ENCODE data around the gene CNTNAP2. TPM values are rescaled to one million over a fixed set of nuclear protein-coding genes. Genes with fewer than 3 reads are reported as not detected.

Gene CNTNAP2
- total and polyA plus RNA-seq, 8 donors = 0.19 to 18.2 (median 0.56) TPM

DNA sequence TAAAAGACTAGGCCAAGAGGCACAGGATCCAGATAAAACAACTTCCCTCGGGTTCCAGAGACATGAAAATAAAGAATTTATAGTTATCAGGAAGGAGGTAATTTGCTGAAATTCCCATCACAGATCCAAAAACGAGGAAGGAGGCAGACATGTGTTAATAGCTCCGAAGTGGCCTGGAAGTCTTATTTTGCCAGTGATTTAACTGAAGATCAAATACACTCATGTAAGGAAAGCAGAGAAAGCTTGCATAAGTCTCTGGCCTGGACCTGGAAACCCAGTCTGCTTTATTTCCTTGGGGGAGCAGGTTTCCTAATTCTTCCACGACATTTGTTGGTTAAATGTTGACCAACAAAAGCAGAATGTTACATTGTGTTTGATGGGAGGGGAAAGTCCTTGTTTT, 1975.3 kb downstream of the CNTNAP2 start:
- DNase-seq = no peak
- 62 to 78% (median 71%) methylated on average over 4 of the region's 4 CpGs for WGBS, 5 donors
- Histone ChIP-seq H3K4me3 (no peak overlapping the region), H3K27me3 (no peaks in the 10 kb centered on the region), H3K4me1 (no peaks in the 10 kb centered on the region), H3K36me3 (no peaks in the 10 kb centered on the region), H3K27ac (no peak overlapping the region), H3K9me3 (peaks cover 0 to 5% (median 0%) of the 10 kb centered on the region in 4 donors)
- TF ChIP-seq POLR2AphosphoS5 (IDR thresholded peaks at IDR 0.05) (no peak), EP300 (IDR thresholded peaks at IDR 0.05) (no peak), POLR2A (IDR thresholded peaks at IDR 0.05) (no peak)
- TF ChIP-seq, protein P1, sequence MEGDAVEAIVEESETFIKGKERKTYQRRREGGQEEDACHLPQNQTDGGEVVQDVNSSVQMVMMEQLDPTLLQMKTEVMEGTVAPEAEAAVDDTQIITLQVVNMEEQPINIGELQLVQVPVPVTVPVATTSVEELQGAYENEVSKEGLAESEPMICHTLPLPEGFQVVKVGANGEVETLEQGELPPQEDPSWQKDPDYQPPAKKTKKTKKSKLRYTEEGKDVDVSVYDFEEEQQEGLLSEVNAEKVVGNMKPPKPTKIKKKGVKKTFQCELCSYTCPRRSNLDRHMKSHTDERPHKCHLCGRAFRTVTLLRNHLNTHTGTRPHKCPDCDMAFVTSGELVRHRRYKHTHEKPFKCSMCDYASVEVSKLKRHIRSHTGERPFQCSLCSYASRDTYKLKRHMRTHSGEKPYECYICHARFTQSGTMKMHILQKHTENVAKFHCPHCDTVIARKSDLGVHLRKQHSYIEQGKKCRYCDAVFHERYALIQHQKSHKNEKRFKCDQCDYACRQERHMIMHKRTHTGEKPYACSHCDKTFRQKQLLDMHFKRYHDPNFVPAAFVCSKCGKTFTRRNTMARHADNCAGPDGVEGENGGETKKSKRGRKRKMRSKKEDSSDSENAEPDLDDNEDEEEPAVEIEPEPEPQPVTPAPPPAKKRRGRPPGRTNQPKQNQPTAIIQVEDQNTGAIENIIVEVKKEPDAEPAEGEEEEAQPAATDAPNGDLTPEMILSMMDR (IDR thresholded peaks at IDR 0.05) = no peak
- intact Hi-C loops (cut with DNase I; ENCODE audit: low total_unique reads) = no loop called here

DNA sequence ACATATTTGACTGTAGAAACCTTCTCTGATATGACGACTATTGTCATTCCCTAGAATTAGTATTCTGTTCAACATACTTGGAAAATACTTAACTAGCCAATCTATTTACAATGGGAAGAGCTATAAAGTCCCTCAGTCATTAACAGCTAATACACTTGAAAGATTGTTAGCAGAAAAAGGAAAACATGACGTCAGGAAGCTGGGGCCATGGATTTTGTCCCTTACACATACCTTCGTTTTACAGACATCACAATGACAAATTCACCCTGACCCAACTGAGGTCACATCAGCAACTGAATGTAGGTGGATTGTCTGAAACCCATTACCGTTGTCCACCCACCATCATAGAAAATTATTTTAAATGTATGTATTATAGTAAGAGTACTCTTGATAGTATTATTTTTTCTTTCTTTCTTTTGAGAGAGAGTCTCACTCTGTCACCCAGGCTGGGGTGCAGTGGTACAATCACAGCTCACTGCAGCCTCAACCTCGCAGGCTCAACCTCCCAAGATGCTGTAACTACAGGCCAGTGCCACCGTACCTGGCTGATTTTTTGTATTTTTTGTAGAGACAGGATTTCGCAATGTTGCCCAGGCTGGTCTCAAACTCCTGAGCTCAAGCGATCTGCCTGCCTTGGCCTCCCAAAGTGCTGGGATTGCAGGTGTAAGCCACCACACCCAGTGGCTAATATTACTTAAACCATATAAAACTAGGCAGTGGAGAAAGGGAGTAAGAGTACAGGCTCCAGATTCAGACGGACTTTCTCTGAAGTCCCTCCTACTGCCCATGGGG, 1977.0 kb downstream of the CNTNAP2 start:
- intact Hi-C loops (cut with DNase I; ENCODE audit: low total_unique reads) = no loop called here
- Histone ChIP-seq H3K27ac (no peak overlapping the region), H3K36me3 (no peaks in the 10 kb centered on the region), H3K27me3 (no peaks in the 10 kb centered on the region), H3K4me1 (no peaks in the 10 kb centered on the region), H3K4me3 (no peak overlapping the region), H3K9me3 (peaks cover 0 to 4% (median 0%) of the 10 kb centered on the region in 4 donors)
- TF ChIP-seq, protein P1 (IDR thresholded peaks at IDR 0.05) = no peak
- TF ChIP-seq POLR2AphosphoS5 (IDR thresholded peaks at IDR 0.05) = no peak
- TF ChIP-seq EP300 (IDR thresholded peaks at IDR 0.05) = no peak
- no peak for TF ChIP-seq POLR2A (IDR thresholded peaks at IDR 0.05)
- no peak for DNase-seq
- 74 to 80% (median 78%) methylated on average over 9 of the region's 9 CpGs for WGBS, 5 donors

DNA sequence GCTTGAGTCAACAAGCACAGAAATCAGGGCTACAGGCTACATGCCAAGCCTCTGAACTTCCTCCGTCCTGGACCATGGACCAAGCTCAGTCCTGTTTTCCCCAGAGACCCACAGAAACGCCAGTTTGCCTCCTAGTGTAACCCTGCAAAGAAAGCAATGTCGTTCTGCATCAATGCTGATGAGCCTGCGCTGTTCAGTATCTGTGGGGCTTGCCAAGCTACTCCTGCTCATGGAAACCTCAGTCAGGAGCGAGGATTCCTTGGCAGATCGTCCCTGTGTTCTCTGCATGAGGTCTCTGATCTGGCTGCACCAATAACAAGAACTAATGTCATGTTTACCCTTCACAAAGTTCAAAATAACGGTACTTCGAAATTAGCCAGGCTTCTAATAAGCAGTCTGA, 1978.5 kb downstream of the CNTNAP2 start:
- Histone ChIP-seq H3K36me3 (no peaks in the 10 kb centered on the region), H3K27ac (no peak overlapping the region), H3K9me3 (no peaks in the 10 kb centered on the region), H3K27me3 (no peaks in the 10 kb centered on the region), H3K4me3 (no peak overlapping the region), H3K4me1 (no peaks in the 10 kb centered on the region)
- 35 to 54% (median 48%) methylated on average over 8 of the region's 8 CpGs for WGBS, 5 donors
- TF ChIP-seq POLR2AphosphoS5 (IDR thresholded peaks at IDR 0.05) = no peak
- TF ChIP-seq, protein P1 (IDR thresholded peaks at IDR 0.05) = no peak
- TF ChIP-seq EP300 (IDR thresholded peaks at IDR 0.05) = no peak
- TF ChIP-seq POLR2A (IDR thresholded peaks at IDR 0.05) = no peak
- intact Hi-C loops (cut with DNase I; ENCODE audit: low total_unique reads) = no loop called here
- peak in 1 of 2 donors; percentile 20 for DNase-seq

DNA sequence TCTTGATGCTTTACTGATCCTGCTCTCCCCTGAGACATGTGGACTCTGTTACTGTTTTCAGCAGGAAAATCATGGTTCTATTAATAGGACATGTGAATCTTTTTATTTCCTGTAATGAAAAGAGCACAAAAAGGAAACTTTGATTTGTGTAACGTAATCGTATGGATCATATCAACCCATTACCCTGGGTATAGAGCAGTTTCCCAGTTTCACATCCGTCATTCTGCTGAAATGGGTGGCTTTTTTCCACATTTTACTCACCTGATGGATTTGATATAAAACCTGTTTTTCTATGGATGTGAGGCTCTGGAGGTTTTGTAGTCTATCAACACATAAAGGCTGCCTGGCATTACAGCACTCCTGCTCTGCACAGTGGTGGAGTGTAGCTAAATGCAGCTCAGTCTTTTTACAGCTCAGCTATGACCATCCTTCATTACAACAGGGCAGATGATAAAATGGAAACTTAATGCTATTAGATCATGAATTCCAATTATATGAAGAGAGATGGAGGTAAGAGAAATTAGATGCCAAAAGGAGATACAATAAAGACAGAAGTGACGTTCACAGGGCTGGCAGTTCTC, 1987.6 kb downstream of the CNTNAP2 start:
- WGBS, 5 donors = 54 to 83% (median 69%) methylated on average over 4 of the region's 4 CpGs
- H3K9me3 ChIP-seq = no peaks in the 10 kb centered on the region
- H3K4me1 ChIP-seq = no peaks in the 10 kb centered on the region
- H3K27ac ChIP-seq = no peak overlapping the region
- intact Hi-C loops (cut with DNase I; ENCODE audit: low total_unique reads) = no loop called here
- H3K36me3 ChIP-seq = no peaks in the 10 kb centered on the region
- H3K27me3 ChIP-seq = no peaks in the 10 kb centered on the region
- DNase-seq = no peak
- H3K4me3 ChIP-seq = no peak overlapping the region
- TF ChIP-seq EP300 (IDR thresholded peaks at IDR 0.05) = no peak
- TF ChIP-seq, protein P1 (IDR thresholded peaks at IDR 0.05) = no peak

All from stomach (tissue), 9 donors.